MM.1S (cell line): ENCODE results near the gene TPRA1.

Experiments
- DNase-seq: peaks from one replicate; pipeline ENCODE4 v3.0.0-alpha.2; 2015
- H2AFZ ChIP-seq: fragments of 300-600 bp; sonication (generic); 2 replicates; pipeline ENCODE4 v1.6.0; 2016; ENCODE audit warnings: antibody characterized with exemption, low read length
- H3F3A ChIP-seq: fragments of 300-600 bp; sonication (generic); 2 replicates; pipeline ENCODE4 v1.6.1; 2016; ENCODE audit warnings: mild to moderate bottlenecking, antibody characterized with exemption, low read length, moderate library complexity, mixed read lengths; ENCODE audit not compliant: insufficient read depth
- H3K27ac ChIP-seq: fragments of 300-600 bp; sonication (generic); 2 replicates; pipeline ENCODE4 v1.5.1; 2016; ENCODE audit warnings: mild to moderate bottlenecking, low read length
- H3K27me3 ChIP-seq: fragments of 300-600 bp; sonication (generic); replicated peaks from 2 replicates; pipeline ENCODE4 v1.6.0; 2016; ENCODE audit warnings: low read length; ENCODE audit not compliant: insufficient read depth
- H3K36me3 ChIP-seq: fragments of 300-600 bp; sonication (generic); replicated peaks from 2 replicates; pipeline ENCODE4 v1.6.1; 2016; ENCODE audit warnings: mild to moderate bottlenecking, low read length, mixed read lengths; ENCODE audit not compliant: insufficient read depth
- H3K4me1 ChIP-seq: fragments of 300-600 bp; sonication (generic); 2 replicates; pipeline ENCODE4 v1.6.1; 2016; ENCODE audit warnings: low read length, mixed read lengths
- H3K4me2 ChIP-seq: fragments of 300-600 bp; sonication (generic); 2 replicates; pipeline ENCODE4 v1.6.0; 2016; ENCODE audit warnings: low read depth, low read length
- H3K4me3 ChIP-seq: fragments of 300-600 bp; sonication (generic); 2 replicates; pipeline ENCODE4 v1.5.1; 2016; ENCODE audit warnings: low read length, mixed read lengths
- H3K79me2 ChIP-seq: fragments of 300-600 bp; sonication (generic); 2 replicates; pipeline ENCODE4 v1.6.1; 2016; ENCODE audit warnings: mixed run types, low read length, mixed read lengths
- H3K9ac ChIP-seq: fragments of 300-600 bp; sonication (generic); 2 replicates; pipeline ENCODE4 v1.6.1; 2016; ENCODE audit warnings: low read length, mixed read lengths
- H3K9me2 ChIP-seq: fragments of 300-600 bp; sonication (generic); replicated peaks from 2 replicates; pipeline ENCODE4 v1.6.1; 2016; ENCODE audit warnings: mild to moderate bottlenecking, low read length, mixed read lengths; ENCODE audit not compliant: insufficient read depth
- H3K9me3 ChIP-seq: fragments of 300-600 bp; sonication (generic); replicated peaks from 2 replicates; pipeline ENCODE4 v1.6.1; 2016; ENCODE audit warnings: mild to moderate bottlenecking, low read length, mixed read lengths; ENCODE audit not compliant: insufficient read depth
- H4K20me1 ChIP-seq: fragments of 300-600 bp; sonication (generic); 2 replicates; pipeline ENCODE4 v1.6.1; 2016; ENCODE audit warnings: mild to moderate bottlenecking, low read length, moderate library complexity, mixed read lengths; ENCODE audit not compliant: insufficient read depth
- EZH2 ChIP-seq: fragments of 300-600 bp; sonication (generic); optimal IDR thresholded peaks from 2 replicates; pipeline ENCODE3; 2017; ENCODE audit warnings: low read depth, mild to moderate bottlenecking, antibody characterized with exemption, low read length, mixed read lengths
- EZH2phosphoT487 ChIP-seq: fragments of 300-600 bp; sonication (generic); IDR thresholded peaks from 2 replicates; pipeline ENCODE4 v1.6.1; 2018; ENCODE audit warnings: antibody characterized with exemption, low read length
- TF ChIP-seq, protein P1 (sequence below): fragments of 300-600 bp; sonication (generic); IDR thresholded peaks from 2 replicates; pipeline ENCODE4 v1.5.1; 2016; ENCODE audit warnings: antibody characterized with exemption, low read length, mixed read lengths

Gene TPRA1

GRCh38 chr3:127637971-127638370, 47.4 kb upstream of the TPRA1 start:
- Histone ChIP-seq H4K20me1 (no peaks in the 10 kb centered on the region), H3K4me2 (no peak overlapping the region), H3K27me3 (no peaks in the 10 kb centered on the region), H3K9ac (no peak overlapping the region), H3K27ac (no peak overlapping the region), H3K79me2 (no peaks in the 10 kb centered on the region), H3K36me3 (no peaks in the 10 kb centered on the region), H2AFZ (no peak overlapping the region), H3K4me3 (no peak overlapping the region), H3K4me1 (no peaks in the 10 kb centered on the region), H3F3A (no peaks in the 10 kb centered on the region), H3K9me3 (no peaks in the 10 kb centered on the region), H3K9me2 (no peaks in the 10 kb centered on the region)
- TF ChIP-seq, protein P1, sequence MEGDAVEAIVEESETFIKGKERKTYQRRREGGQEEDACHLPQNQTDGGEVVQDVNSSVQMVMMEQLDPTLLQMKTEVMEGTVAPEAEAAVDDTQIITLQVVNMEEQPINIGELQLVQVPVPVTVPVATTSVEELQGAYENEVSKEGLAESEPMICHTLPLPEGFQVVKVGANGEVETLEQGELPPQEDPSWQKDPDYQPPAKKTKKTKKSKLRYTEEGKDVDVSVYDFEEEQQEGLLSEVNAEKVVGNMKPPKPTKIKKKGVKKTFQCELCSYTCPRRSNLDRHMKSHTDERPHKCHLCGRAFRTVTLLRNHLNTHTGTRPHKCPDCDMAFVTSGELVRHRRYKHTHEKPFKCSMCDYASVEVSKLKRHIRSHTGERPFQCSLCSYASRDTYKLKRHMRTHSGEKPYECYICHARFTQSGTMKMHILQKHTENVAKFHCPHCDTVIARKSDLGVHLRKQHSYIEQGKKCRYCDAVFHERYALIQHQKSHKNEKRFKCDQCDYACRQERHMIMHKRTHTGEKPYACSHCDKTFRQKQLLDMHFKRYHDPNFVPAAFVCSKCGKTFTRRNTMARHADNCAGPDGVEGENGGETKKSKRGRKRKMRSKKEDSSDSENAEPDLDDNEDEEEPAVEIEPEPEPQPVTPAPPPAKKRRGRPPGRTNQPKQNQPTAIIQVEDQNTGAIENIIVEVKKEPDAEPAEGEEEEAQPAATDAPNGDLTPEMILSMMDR: no peak
- TF ChIP-seq EZH2 (no peak), EZH2phosphoT487 (no peak)
- no peak for DNase-seq

GRCh38 chr3:127637546-127637945, 47.0 kb upstream of the TPRA1 start:
- H3K9me3 ChIP-seq: no peaks in the 10 kb centered on the region
- H3K4me2 ChIP-seq: no peak overlapping the region

DNA sequence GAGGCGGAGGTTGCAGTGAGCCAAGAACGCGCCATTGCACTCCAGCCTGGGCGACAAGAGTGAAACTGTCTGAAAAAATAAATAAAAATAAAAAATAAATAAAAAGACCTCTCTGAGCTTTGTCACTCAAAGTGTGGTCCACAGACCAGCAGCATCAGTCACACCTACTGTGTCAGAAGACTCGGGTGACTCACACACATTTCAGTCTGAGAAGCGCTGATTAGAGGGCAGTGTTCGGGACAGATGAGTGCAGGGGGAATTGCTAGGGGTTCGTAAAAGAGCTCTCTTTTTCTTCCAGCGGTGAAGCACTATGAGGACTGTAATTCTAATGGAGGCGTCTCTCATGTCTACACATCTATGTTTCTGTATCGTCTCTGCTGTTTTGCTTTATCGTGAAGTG, 44.1 kb upstream of the TPRA1 start:
- Histone ChIP-seq H3K27ac (no peak overlapping the region), H3K9me2 (no peaks in the 10 kb centered on the region), H3K27me3 (peaks cover 9% of the 10 kb centered on the region; the same call in 1 of the 2 replicates), H4K20me1 (no peaks in the 10 kb centered on the region), H3K4me3 (no peak overlapping the region), H3K79me2 (no peaks in the 10 kb centered on the region), H3K9ac (no peak overlapping the region), H3K4me1 (no peaks in the 10 kb centered on the region), H3K36me3 (no peaks in the 10 kb centered on the region), H3K9me3 (no peaks in the 10 kb centered on the region), H3F3A (no peaks in the 10 kb centered on the region), H3K4me2 (no peak overlapping the region), H2AFZ (no peak overlapping the region)
- DNase-seq: no peak
- TF ChIP-seq, protein P1: no peak
- TF ChIP-seq EZH2 (no peak), EZH2phosphoT487 (no peak)

More at GRCh38 chr3:127637546-127637945, 47.0 kb upstream of the TPRA1 start:
- Histone ChIP-seq H3K27ac (no peak overlapping the region), H3K9ac (no peak overlapping the region), H3K79me2 (no peaks in the 10 kb centered on the region), H2AFZ (no peak overlapping the region), H4K20me1 (no peaks in the 10 kb centered on the region), H3K4me3 (no peak overlapping the region), H3F3A (no peaks in the 10 kb centered on the region), H3K27me3 (no peaks in the 10 kb centered on the region), H3K9me2 (no peaks in the 10 kb centered on the region), H3K4me1 (no peaks in the 10 kb centered on the region), H3K36me3 (no peaks in the 10 kb centered on the region)
- no peak for DNase-seq
- TF ChIP-seq EZH2: no peak
- TF ChIP-seq, protein P1: no peak
- TF ChIP-seq EZH2phosphoT487: no peak
